ENCODE results near the gene KIAA0930. TPM values are rescaled to one million over a fixed set of nuclear protein-coding genes. Genes with fewer than 3 reads are reported as not detected.

Gene KIAA0930
- total RNA-seq, 2 experiments from 2014 or later = 13.3 to 17.8 TPM

DNA sequence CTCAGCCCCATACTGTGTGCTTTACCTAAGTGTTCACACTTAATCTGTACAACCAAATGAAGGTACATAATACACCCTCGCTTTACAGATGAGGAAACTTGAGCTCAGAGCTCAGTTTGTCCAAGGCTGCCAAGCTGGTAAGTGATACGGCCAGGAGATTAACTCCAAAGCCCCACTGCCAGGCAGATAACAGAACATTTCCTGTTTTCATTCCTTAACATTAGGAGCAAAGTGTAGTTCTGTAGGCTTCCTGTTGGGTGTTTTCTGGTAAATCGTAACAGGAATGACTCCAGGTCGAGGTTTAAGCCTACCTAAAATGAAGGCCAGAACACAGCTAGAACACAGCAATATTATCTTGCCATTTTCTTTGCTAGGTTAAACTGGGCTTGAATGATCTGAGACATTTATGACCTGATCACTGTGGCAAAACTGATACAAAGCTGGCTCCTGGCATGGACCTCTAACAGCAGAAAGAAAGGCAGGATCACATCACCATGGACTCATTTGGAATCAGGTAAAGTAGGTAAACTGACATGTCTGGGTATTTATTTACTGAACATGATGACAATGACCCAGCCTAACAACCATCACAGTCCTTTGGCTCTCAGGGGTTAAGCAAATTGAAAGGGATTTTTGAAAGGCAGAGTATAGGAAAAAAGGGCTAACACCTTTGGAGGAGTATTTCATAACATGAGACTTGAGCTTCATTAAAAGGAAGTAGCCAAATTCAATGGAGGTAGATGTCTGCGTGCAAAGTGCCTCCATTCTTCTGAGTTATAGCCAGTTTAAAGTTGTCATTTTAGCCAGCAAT lies 80.8 kb downstream of the KIAA0930 start:
- POLR2A ChIA-PET = no interaction called here
- no peak for DNase-seq
- CTCF ChIA-PET = interaction anchor here (1.4 kb wide), 1 partner anchor 405 kb away, joined by 5 read pairs; no protein-coding TSS in a partner anchor
- Mint-ChIP-seq H3K9me3 (no peaks in the 10 kb centered on the region), H3K4me1 (peaks cover 33% of the 10 kb centered on the region), H3K36me3 (ENCODE audit: low read depth) (peaks cover 23% of the 10 kb centered on the region), H3K4me3 (no peak overlapping the region), H3K27me3 (no peaks in the 10 kb centered on the region), H3K27ac (no peak overlapping the region)

DNA sequence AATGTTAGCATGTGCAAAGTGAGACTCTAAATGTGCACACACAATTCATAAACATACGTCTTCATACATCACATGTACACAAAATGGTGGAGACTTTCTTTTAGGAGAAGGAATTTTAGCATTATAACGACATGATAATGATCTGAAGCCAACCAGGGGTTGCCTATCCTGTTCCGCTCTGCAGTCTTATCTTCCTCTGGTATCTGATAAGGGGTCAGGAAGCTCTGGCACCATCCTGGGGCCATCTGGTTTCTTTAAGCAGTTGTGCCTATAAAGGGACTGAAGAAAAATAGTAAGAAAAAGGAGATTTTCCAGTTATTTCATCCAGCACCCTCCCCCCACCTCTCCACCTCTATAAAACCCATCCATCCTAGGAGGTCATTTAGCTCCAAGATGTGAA lies 82.8 kb downstream of the KIAA0930 start:
- no peak overlapping the region for H3K4me3 Mint-ChIP-seq
- H3K27me3 Mint-ChIP-seq = no peaks in the 10 kb centered on the region
- H3K9me3 Mint-ChIP-seq = no peaks in the 10 kb centered on the region
- H3K4me1 Mint-ChIP-seq = peaks cover 30% of the 10 kb centered on the region
- CTCF ChIA-PET = no interaction called here
- POLR2A ChIA-PET = no interaction called here
- no peak for DNase-seq
- no peak overlapping the region for H3K27ac Mint-ChIP-seq
- H3K36me3 Mint-ChIP-seq (ENCODE audit: low read depth) = peaks cover 20% of the 10 kb centered on the region

DNA sequence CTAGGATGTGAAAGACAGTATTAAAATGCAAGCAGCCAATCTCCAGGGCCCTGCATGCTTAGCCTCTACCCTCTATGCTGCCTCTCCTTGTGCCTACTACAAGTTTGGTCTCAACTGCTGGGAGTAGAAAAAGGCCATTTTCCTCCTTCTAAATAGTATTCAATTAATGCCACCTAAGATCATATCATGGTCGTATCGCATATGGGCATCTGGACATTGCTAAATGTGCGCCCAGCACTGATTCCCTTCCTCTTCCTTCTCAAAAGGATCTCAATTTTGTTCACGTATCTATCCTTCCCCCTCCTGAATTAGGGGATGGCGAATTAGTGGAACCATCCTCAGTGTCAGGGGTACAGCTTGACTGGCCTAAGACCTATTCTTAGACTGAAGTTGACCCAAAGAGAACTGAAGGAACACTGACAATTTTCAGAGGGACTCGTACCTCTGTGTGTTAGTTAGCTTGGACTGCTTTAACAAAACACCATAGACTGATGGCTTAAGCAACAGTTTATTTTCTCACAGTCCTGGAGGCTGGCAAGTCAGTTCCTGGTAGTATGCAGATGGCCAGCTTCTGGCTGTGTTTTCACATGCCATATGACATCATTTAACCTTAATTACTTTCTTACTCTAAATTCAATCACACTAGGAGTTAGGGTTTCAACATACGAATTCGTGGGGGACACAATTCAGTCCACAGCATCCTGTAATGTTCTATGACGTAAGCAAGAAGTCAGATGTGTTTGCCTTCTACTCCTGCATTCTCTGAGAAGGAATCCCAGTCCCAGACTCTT lies 85.4 kb downstream of the KIAA0930 start:
- no peak overlapping the region for H3K4me3 Mint-ChIP-seq
- POLR2A ChIA-PET = no interaction called here
- peaks cover 17% of the 10 kb centered on the region for H3K4me1 Mint-ChIP-seq
- H3K36me3 Mint-ChIP-seq (ENCODE audit: low read depth) = peaks cover 20% of the 10 kb centered on the region
- CTCF ChIA-PET = no interaction called here
- no peaks in the 10 kb centered on the region for H3K9me3 Mint-ChIP-seq
- H3K27me3 Mint-ChIP-seq = no peaks in the 10 kb centered on the region
- no peak overlapping the region for H3K27ac Mint-ChIP-seq
- DNase-seq = no peak

DNA sequence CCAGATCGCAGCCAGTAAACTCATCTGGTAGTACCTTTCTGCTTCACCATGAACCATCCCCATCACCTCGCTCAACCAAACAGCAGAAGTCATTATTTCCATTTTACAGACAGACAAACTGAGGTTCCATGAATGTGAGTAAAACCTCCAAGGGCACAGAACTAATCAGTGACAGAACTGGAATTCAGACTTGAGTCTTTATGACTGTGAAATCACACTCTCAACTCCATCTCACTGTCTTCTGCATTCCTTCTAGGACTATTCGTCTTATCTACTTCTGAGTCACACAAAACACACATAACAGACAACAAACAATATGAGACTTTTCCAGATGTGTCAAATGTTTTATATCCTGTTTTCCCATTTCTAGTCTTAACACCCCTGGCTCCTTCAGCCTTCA lies 86.3 kb downstream of the KIAA0930 start:
- CTCF ChIA-PET = no interaction called here
- POLR2A ChIA-PET = no interaction called here
- no peak for DNase-seq
- Mint-ChIP-seq H3K27ac (no peak overlapping the region), H3K4me3 (no peak overlapping the region), H3K4me1 (peaks cover 9% of the 10 kb centered on the region), H3K27me3 (no peaks in the 10 kb centered on the region), H3K36me3 (ENCODE audit: low read depth) (peaks cover 22% of the 10 kb centered on the region), H3K9me3 (no peaks in the 10 kb centered on the region)

DNA sequence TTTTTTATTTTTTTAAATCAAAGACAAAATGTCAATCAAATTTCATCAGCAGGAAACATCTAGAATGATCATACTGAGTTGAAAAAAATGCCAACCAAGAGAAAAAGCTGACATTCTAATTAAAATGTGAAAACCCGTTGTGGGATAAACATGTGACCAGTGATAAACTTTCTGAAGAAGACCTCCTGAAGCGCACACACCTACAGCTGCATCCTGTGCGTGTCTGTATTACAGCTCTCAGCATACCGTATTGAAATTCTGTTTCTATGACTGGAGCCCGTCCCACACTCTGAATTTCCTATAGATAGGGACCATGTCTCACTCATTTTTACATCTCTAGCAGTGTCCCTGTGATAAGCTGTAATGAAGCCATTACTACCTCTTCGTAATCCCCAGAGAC lies 89.2 kb downstream of the KIAA0930 start:
- ChIA-PET POLR2A (no interaction called here), CTCF (interaction anchor here (0.6 kb wide), 1 partner anchor 18 kb away, joined by 5 read pairs; no protein-coding TSS in a partner anchor)
- Mint-ChIP-seq H3K27me3 (no peaks in the 10 kb centered on the region), H3K4me3 (no peak overlapping the region), H3K4me1 (peaks cover 7% of the 10 kb centered on the region), H3K27ac (no peak overlapping the region), H3K36me3 (ENCODE audit: low read depth) (peaks cover 22% of the 10 kb centered on the region), H3K9me3 (no peaks in the 10 kb centered on the region)
- DNase-seq = no peak

DNA sequence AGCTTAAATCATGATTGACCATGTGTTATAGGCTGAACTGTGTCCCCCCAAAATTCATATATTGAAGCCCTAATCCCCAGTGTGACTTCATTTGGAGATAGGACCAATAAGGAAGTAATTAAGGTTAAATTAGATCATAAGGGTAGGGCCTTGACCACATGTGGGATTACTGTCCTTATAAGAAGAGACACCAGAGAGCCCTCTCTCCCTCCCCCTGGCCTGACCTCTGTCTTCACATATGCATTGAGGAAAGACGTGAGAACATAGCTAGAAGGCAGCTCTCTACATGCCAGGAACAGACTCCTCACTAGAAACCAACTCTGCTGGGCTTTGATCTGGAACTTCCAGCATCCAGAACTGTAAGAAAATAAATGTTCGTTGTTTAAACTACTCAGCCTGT lies 90.6 kb downstream of the KIAA0930 start:
- peaks cover 22% of the 10 kb centered on the region for H3K36me3 Mint-ChIP-seq (ENCODE audit: low read depth)
- no peaks in the 10 kb centered on the region for H3K27me3 Mint-ChIP-seq
- no peak for DNase-seq
- H3K9me3 Mint-ChIP-seq = no peaks in the 10 kb centered on the region
- H3K4me3 Mint-ChIP-seq = no peak overlapping the region
- POLR2A ChIA-PET = no interaction called here
- CTCF ChIA-PET = interaction anchor here (1.0 kb wide), 1 partner anchor 21 kb away, joined by 3 read pairs; no protein-coding TSS in a partner anchor
- H3K27ac Mint-ChIP-seq = no peak overlapping the region
- peaks cover 7% of the 10 kb centered on the region for H3K4me1 Mint-ChIP-seq

DNA sequence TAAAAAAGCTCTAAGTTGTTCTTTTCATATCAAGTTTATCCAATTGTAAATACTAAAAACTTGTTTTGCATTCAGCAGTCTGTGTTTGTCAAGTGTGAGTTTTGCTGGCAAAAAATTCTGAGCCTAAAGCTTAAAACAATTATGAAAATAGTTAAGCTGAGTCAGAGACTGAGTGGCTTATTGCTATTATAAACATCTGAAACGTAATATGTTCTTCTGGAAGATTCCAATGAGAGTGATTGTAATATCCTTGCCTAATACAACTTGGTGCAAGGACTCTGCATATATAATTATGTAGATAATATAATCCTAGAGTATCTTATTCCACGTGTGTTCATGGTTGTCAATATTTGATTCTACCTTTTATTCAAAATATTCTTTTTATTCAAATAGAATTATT lies 91.0 kb downstream of the KIAA0930 start:
- POLR2A ChIA-PET = no interaction called here

DNA sequence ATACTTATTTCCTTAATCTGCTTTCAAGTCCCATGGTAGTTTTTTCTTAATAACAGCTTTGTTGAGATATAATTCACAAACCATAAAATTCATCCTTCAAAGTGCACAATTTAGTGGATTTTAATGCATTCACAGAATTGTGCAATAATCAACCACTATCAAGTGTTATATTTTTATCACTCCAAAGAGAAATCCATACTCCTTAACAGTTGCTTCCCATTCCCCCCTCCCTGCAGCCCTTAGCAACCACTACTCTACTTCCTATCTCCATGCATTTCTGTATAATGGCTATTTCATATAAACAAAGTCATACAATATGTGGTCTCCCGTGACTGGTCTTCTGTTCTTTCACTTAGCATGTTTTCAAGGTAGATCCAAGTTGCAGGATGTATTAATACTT lies 95.8 kb downstream of the KIAA0930 start:
- POLR2A ChIA-PET = no interaction called here

More for the DNA sequence above, 91.0 kb downstream of the KIAA0930 start:
- Mint-ChIP-seq H3K36me3 (ENCODE audit: low read depth) (peaks cover 22% of the 10 kb centered on the region), H3K9me3 (no peaks in the 10 kb centered on the region), H3K27me3 (no peaks in the 10 kb centered on the region), H3K27ac (no peak overlapping the region), H3K4me1 (peaks cover 7% of the 10 kb centered on the region), H3K4me3 (no peak overlapping the region)
- DNase-seq = no peak
- CTCF ChIA-PET = interaction anchor here (1.0 to 1.1 kb wide), 2 partner anchors 21 to 33 kb away, joined by 3 read pairs; no protein-coding TSS in a partner anchor

DNA sequence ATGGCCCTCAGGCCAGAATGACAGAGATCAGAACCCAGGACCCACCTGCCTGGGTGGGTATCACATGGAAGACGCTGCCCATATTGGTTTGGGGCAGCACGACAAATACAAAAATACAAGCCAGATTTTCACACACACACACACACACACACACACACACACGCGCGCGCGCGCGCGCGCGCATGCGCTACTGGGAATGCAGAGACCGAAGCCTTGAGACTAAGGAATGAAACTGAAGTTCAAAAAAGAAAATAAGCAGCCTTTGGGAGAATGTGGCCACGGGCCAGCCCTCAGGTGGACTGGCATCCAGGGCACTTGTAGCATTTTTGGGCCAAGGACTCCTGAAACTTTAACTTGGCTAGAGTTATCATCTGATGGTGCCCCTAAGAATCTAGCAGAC lies 98.3 kb downstream of the KIAA0930 start:
- no peak overlapping the region for H3K4me3 Mint-ChIP-seq
- DNase-seq = no peak
- H3K27ac Mint-ChIP-seq = no peak overlapping the region
- POLR2A ChIA-PET = no interaction called here
- CTCF ChIA-PET = no interaction called here
- H3K4me1 Mint-ChIP-seq = no peaks in the 10 kb centered on the region
- no peaks in the 10 kb centered on the region for H3K27me3 Mint-ChIP-seq
- H3K9me3 Mint-ChIP-seq = peaks cover 2% of the 10 kb centered on the region
- peaks cover 24% of the 10 kb centered on the region for H3K36me3 Mint-ChIP-seq (ENCODE audit: low read depth)

More for the DNA sequence above, 95.8 kb downstream of the KIAA0930 start:
- CTCF ChIA-PET = no interaction called here
- Mint-ChIP-seq H3K4me3 (no peak overlapping the region), H3K27ac (no peak overlapping the region), H3K27me3 (no peaks in the 10 kb centered on the region), H3K4me1 (no peaks in the 10 kb centered on the region), H3K9me3 (peaks cover 2% of the 10 kb centered on the region), H3K36me3 (ENCODE audit: low read depth) (peaks cover 28% of the 10 kb centered on the region)
- no peak for DNase-seq

Small RNA genes lying within 50 kb of the gene (microRNA-seq; reads per million reads assigned to microRNA genes)
- 1.5 reads per million for gene MIR1249 (ENCODE audit: borderline microRNAs expressed, borderline replicate concordance)

Other genes starting within 250 kb of the KIAA0930 start
- not detected for gene PHF21B, start 230.9 kb downstream of the KIAA0930 start, total RNA-seq
- gene NUP50, start 77.0 kb downstream of the KIAA0930 start, total RNA-seq = 100 to 1,000 TPM; 180 to 183 TPM
- gene UPK3A, start 44.1 kb upstream of the KIAA0930 start, total RNA-seq = not detected
- 10 to 100 TPM; 35.6 to 37.0 TPM for gene FAM118A, start 69.0 kb upstream of the KIAA0930 start, total RNA-seq
- under 1 TPM; 0.58 to 0.64 TPM for gene SMC1B, start 172.7 kb upstream of the KIAA0930 start, total RNA-seq
- 1 to 10 TPM; 4.8 to 7.0 TPM for gene RIBC2, start 172.8 kb upstream of the KIAA0930 start, total RNA-seq

All from activated CD4-positive, alpha-beta T cell treated with anti-CD3 and anti-CD28 coated beads, Interleukin-2, amount 10 ng/mL, durations not matched to agents 7 days and 5 days (primary cell).